ENCODE results near the gene ST3GAL3.

ST3GAL3 gene

DNA sequence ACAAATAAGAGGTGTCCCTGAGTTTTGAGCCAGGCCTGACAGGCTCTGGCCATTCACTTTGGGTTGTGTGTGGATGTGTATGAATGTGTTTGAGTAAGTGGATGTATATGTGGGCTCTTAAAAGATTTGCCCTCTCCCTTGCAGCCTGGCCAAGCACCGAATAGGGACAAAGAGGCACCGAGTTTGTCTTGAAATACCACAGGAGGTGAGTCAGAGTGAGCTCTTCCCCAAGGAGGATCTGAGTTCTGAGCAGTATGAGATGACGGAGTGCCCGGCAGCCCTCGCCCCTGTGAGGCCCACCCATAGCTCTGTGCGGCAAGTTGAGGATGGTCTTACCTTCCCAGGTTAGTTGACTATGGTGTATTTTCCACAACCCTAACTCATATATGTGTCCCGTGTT is 38.4 kb upstream of the ST3GAL3 start:
- H2AK5ac ChIP-seq (ENCODE audit: low read length), result no peak overlapping the region

DNA sequence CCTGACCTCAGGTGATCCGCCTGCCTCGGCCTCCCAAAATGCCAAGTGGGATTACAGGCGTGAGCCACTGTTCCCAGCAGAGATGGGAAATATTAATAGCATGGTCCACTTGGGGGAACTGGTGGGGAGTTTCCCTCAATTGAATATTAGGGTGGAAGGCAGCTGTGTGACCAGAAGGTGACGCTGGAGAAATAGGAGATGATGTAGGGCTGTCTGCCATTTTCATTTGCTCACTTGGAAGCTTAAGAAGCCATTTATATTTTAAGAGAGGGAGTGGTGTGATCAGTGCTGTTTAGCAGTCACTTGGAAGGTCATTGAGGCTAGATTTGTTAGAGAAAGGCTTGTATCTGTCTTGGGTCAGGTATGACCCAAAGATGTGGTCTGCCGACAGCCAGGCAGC is 37.5 kb upstream of the ST3GAL3 start:
- H3K56ac ChIP-seq (ENCODE audit: low read length), result no peak overlapping the region
- H3K9ac ChIP-seq (ENCODE audit: low read length), result no peak overlapping the region
- no peak overlapping the region for H2BK15ac ChIP-seq (replicated peaks; ENCODE audit: low read depth)
- no peaks in the 10 kb centered on the region for H3K4me1 ChIP-seq (ENCODE audit: control insufficient read depth, low read depth, low read length)
- no peak overlapping the region for H2AK5ac ChIP-seq (ENCODE audit: low read length)
- no peak overlapping the region for H3K4ac ChIP-seq (ENCODE audit: low read depth, low read length)
- H4K5ac ChIP-seq (ENCODE audit: low read length), result no peak overlapping the region
- H3K27me3 ChIP-seq (ENCODE audit: insufficient read depth, low read length, poor library complexity), result no peaks in the 10 kb centered on the region
- no peak for DNase-seq
- H3K18ac ChIP-seq (ENCODE audit: low read length), result no peak overlapping the region
- H3K36me3 ChIP-seq (ENCODE audit: control insufficient read depth, insufficient read depth, low read length), result peaks cover 36% of the 10 kb centered on the region
- no peak overlapping the region for H3K23ac ChIP-seq (ENCODE audit: low read length)
- no peak overlapping the region for H4K8ac ChIP-seq (ENCODE audit: low read depth, low read length)
- H3K4me2 ChIP-seq (ENCODE audit: low read length), result no peak overlapping the region
- no peak overlapping the region for H2BK5ac ChIP-seq (ENCODE audit: low read length)
- H3K79me2 ChIP-seq (ENCODE audit: control insufficient read depth, insufficient read depth, low read length), result no peaks in the 10 kb centered on the region
- H3K27ac ChIP-seq (ENCODE audit: low read depth, low read length), result no peak overlapping the region
- no peak overlapping the region for H2BK120ac ChIP-seq (ENCODE audit: low read depth, low read length)
- H3K79me1 ChIP-seq (ENCODE audit: low read length), result peaks cover 2% of the 10 kb centered on the region
- no CpG with 5 or more reads among the region's 5 CpGs for WGBS (ENCODE audit: extremely low coverage, insufficient coverage, low lambda C conversion rate)
- no peak overlapping the region for H3K4me3 ChIP-seq (ENCODE audit: low read length)

More for the DNA sequence above, 38.4 kb upstream of the ST3GAL3 start:
- no CpG with 5 or more reads among the region's 7 CpGs for WGBS (ENCODE audit: extremely low coverage, insufficient coverage, low lambda C conversion rate)
- no peak overlapping the region for H3K4me3 ChIP-seq (ENCODE audit: low read length)
- no peak overlapping the region for H2BK5ac ChIP-seq (ENCODE audit: low read length)
- H3K23ac ChIP-seq (ENCODE audit: low read length), result no peak overlapping the region
- H3K27ac ChIP-seq (ENCODE audit: low read depth, low read length), result no peak overlapping the region
- H3K56ac ChIP-seq (ENCODE audit: low read length), result no peak overlapping the region
- no peak overlapping the region for H4K8ac ChIP-seq (ENCODE audit: low read depth, low read length)
- no peak overlapping the region for H2BK120ac ChIP-seq (ENCODE audit: low read depth, low read length)
- H3K9ac ChIP-seq (ENCODE audit: low read length), result no peak overlapping the region
- H3K4me1 ChIP-seq (ENCODE audit: control insufficient read depth, low read depth, low read length), result no peaks in the 10 kb centered on the region
- H3K18ac ChIP-seq (ENCODE audit: low read length), result no peak overlapping the region
- no peaks in the 10 kb centered on the region for H3K27me3 ChIP-seq (ENCODE audit: insufficient read depth, low read length, poor library complexity)
- no peak overlapping the region for H3K4ac ChIP-seq (ENCODE audit: low read depth, low read length)
- peaks cover 2% of the 10 kb centered on the region for H3K79me1 ChIP-seq (ENCODE audit: low read length)
- no peak overlapping the region for H4K5ac ChIP-seq (ENCODE audit: low read length)
- no peak for DNase-seq
- H3K4me2 ChIP-seq (ENCODE audit: low read length), result no peak overlapping the region
- peaks cover 36% of the 10 kb centered on the region for H3K36me3 ChIP-seq (ENCODE audit: control insufficient read depth, insufficient read depth, low read length)
- no peaks in the 10 kb centered on the region for H3K79me2 ChIP-seq (ENCODE audit: control insufficient read depth, insufficient read depth, low read length)
- no peak overlapping the region for H2BK15ac ChIP-seq (replicated peaks; ENCODE audit: low read depth)

- Histone ChIP-seq H4K5ac (ENCODE audit: low read length) (no peak overlapping the region), H3K23ac (ENCODE audit: low read length) (no peak overlapping the region), H3K56ac (ENCODE audit: low read length) (no peak overlapping the region), H3K4ac (ENCODE audit: low read depth, low read length) (no peak overlapping the region), H3K4me3 (ENCODE audit: low read length) (no peak overlapping the region), H2BK15ac (replicated peaks; ENCODE audit: low read depth) (no peak overlapping the region), H2BK5ac (ENCODE audit: low read length) (no peak overlapping the region), H2AK5ac (ENCODE audit: low read length) (no peak overlapping the region), H3K79me1 (ENCODE audit: low read length) (peaks cover 5% of the 10 kb centered on the region), H3K27me3 (ENCODE audit: insufficient read depth, low read length, poor library complexity) (no peaks in the 10 kb centered on the region), H3K4me2 (ENCODE audit: low read length) (no peak overlapping the region), H3K36me3 (ENCODE audit: control insufficient read depth, insufficient read depth, low read length) (peaks cover 34% of the 10 kb centered on the region), H3K27ac (ENCODE audit: low read depth, low read length) (no peak overlapping the region), H3K9ac (ENCODE audit: low read length) (no peak overlapping the region), H4K8ac (ENCODE audit: low read depth, low read length) (no peak overlapping the region), H2BK120ac (ENCODE audit: low read depth, low read length) (no peak overlapping the region), H3K79me2 (ENCODE audit: control insufficient read depth, insufficient read depth, low read length) (no peaks in the 10 kb centered on the region), H3K4me1 (ENCODE audit: control insufficient read depth, low read depth, low read length) (no peaks in the 10 kb centered on the region), H3K18ac (ENCODE audit: low read length) (no peak overlapping the region)
- DNase-seq, result no peak
- no CpG with 5 or more reads among the region's 2 CpGs for WGBS (ENCODE audit: extremely low coverage, insufficient coverage, low lambda C conversion rate)
Observed at GRCh38 chr1:43671193-43671592, 36.1 kb upstream of the ST3GAL3 start.

DNA sequence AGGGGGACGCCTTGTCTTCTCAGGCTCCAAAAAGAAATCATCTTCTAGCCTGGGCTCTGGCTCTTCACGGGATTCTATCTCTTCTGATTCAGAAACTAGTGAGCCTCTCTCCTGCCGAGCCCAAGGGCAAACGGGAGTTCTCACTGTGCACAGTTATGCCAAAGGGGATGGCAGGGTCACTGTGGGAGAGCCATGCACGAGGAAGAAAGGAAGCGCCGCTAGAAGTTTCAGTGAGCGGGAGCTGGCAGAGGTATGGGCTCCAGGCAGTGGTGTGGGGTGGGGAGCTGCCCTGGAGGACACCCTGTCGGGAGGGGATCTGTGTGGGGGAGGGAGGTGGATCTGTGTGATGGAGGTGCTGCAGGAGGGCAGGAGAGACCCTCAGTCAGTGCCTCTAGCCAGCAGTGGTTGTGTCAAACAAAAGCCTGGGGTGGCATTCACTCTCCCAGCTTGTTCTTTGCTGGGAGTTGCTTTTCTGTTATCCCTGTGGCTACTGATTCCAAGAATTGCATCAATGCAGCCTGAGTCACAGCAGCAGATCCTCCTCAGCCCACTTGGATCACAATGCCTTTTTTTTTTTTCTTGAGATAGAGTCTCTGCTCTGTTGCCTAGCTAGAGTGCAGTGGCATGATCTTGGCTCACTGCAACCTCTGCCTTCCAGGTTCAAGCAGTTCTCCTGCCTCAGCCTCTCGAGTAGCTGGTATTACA is 35.6 kb upstream of the ST3GAL3 start:
- no peak overlapping the region for H3K4me3 ChIP-seq (ENCODE audit: low read length)
- no peak overlapping the region for H3K9ac ChIP-seq (ENCODE audit: low read length)
- peaks cover 5% of the 10 kb centered on the region for H3K79me1 ChIP-seq (ENCODE audit: low read length)
- no peaks in the 10 kb centered on the region for H3K79me2 ChIP-seq (ENCODE audit: control insufficient read depth, insufficient read depth, low read length)
- DNase-seq, result no peak
- peaks cover 29% of the 10 kb centered on the region for H3K36me3 ChIP-seq (ENCODE audit: control insufficient read depth, insufficient read depth, low read length)
- no peak overlapping the region for H3K4me2 ChIP-seq (ENCODE audit: low read length)
- no peaks in the 10 kb centered on the region for H3K27me3 ChIP-seq (ENCODE audit: insufficient read depth, low read length, poor library complexity)
- no peak overlapping the region for H3K27ac ChIP-seq (ENCODE audit: low read depth, low read length)
- H3K23ac ChIP-seq (ENCODE audit: low read length), result no peak overlapping the region
- no peak overlapping the region for H2BK120ac ChIP-seq (ENCODE audit: low read depth, low read length)
- H2BK15ac ChIP-seq (replicated peaks; ENCODE audit: low read depth), result no peak overlapping the region
- H3K4me1 ChIP-seq (ENCODE audit: control insufficient read depth, low read depth, low read length), result no peaks in the 10 kb centered on the region
- H3K56ac ChIP-seq (ENCODE audit: low read length), result no peak overlapping the region
- WGBS (ENCODE audit: extremely low coverage, insufficient coverage, low lambda C conversion rate), result no CpG with 5 or more reads among the region's 10 CpGs
- H3K4ac ChIP-seq (ENCODE audit: low read depth, low read length), result no peak overlapping the region
- no peak overlapping the region for H2BK5ac ChIP-seq (ENCODE audit: low read length)
- H2AK5ac ChIP-seq (ENCODE audit: low read length), result no peak overlapping the region
- no peak overlapping the region for H4K8ac ChIP-seq (ENCODE audit: low read depth, low read length)
- H3K18ac ChIP-seq (ENCODE audit: low read length), result no peak overlapping the region
- H4K5ac ChIP-seq (ENCODE audit: low read length), result no peak overlapping the region

DNA sequence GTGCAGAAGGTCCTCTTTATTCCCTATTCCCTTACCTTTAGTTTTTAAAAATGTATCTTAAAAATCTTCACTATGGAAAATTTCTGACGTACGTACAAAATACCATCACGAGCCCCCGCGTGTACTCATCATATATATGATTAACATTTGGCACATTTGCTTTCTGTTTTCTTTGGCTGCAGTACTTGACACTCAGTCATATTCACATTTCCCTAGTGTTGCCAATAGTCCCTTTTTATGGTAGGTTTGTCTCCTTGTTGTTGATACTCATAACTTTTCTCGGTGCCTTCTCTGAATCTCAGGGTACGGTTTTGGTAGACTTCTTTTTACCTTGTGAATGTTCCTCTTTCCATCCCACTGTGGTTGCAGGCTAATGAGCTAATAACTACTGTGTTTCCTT is 34.1 kb upstream of the ST3GAL3 start:
- Histone ChIP-seq H3K4me1 (ENCODE audit: control insufficient read depth, low read depth, low read length) (no peaks in the 10 kb centered on the region), H2BK120ac (ENCODE audit: low read depth, low read length) (no peak overlapping the region), H2AK5ac (ENCODE audit: low read length) (no peak overlapping the region), H3K27me3 (ENCODE audit: insufficient read depth, low read length, poor library complexity) (no peaks in the 10 kb centered on the region), H3K9ac (ENCODE audit: low read length) (no peak overlapping the region), H3K56ac (ENCODE audit: low read length) (no peak overlapping the region), H3K23ac (ENCODE audit: low read length) (no peak overlapping the region), H2BK15ac (replicated peaks; ENCODE audit: low read depth) (no peak overlapping the region), H3K27ac (ENCODE audit: low read depth, low read length) (no peak overlapping the region), H3K79me1 (ENCODE audit: low read length) (peaks cover 3% of the 10 kb centered on the region), H3K79me2 (ENCODE audit: control insufficient read depth, insufficient read depth, low read length) (no peaks in the 10 kb centered on the region), H4K8ac (ENCODE audit: low read depth, low read length) (no peak overlapping the region), H3K4me3 (ENCODE audit: low read length) (no peak overlapping the region), H3K36me3 (ENCODE audit: control insufficient read depth, insufficient read depth, low read length) (peaks cover 22% of the 10 kb centered on the region), H4K5ac (ENCODE audit: low read length) (no peak overlapping the region), H3K4me2 (ENCODE audit: low read length) (no peak overlapping the region), H2BK5ac (ENCODE audit: low read length) (no peak overlapping the region), H3K18ac (ENCODE audit: low read length) (no peak overlapping the region), H3K4ac (ENCODE audit: low read depth, low read length) (no peak overlapping the region)
- WGBS (ENCODE audit: extremely low coverage, insufficient coverage, low lambda C conversion rate), result no CpG with 5 or more reads among the region's 7 CpGs
- no peak for DNase-seq

DNA sequence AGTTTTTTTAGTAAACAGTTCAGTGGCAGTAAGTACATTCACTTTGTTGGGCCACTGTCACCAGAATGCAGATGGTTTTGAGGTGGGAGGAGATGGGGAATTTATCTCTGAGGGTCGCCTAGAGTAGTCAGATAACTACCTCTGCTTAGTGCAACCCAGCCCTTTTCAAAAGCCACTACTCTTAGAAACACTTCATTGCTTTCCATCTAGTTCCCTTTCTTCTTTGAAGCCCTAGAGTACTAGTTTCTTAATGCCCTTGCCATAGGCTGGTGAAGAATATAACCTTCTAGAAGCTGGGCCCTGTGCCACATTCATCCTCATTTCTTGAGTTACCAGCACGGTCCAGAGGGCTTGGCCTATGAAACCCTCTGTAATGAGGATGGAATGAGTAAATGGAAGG is 28.4 kb upstream of the ST3GAL3 start:
- peaks cover 6% of the 10 kb centered on the region for H3K36me3 ChIP-seq (ENCODE audit: control insufficient read depth, insufficient read depth, low read length)
- H4K5ac ChIP-seq (ENCODE audit: low read length), result no peak overlapping the region
- H3K4me1 ChIP-seq (ENCODE audit: control insufficient read depth, low read depth, low read length), result no peaks in the 10 kb centered on the region
- H2BK120ac ChIP-seq (ENCODE audit: low read depth, low read length), result no peak overlapping the region
- H2BK5ac ChIP-seq (ENCODE audit: low read length), result no peak overlapping the region
- no peak for DNase-seq
- no peak overlapping the region for H3K56ac ChIP-seq (ENCODE audit: low read length)
- no peak overlapping the region for H4K8ac ChIP-seq (ENCODE audit: low read depth, low read length)
- no peak overlapping the region for H3K4me2 ChIP-seq (ENCODE audit: low read length)
- no peak overlapping the region for H3K4ac ChIP-seq (ENCODE audit: low read depth, low read length)
- peaks cover 3% of the 10 kb centered on the region for H3K79me1 ChIP-seq (ENCODE audit: low read length)
- no peak overlapping the region for H3K9ac ChIP-seq (ENCODE audit: low read length)
- WGBS (ENCODE audit: extremely low coverage, insufficient coverage, low lambda C conversion rate), result no CpG with 5 or more reads among the region's 2 CpGs
- no peaks in the 10 kb centered on the region for H3K27me3 ChIP-seq (ENCODE audit: insufficient read depth, low read length, poor library complexity)
- H3K4me3 ChIP-seq (ENCODE audit: low read length), result no peak overlapping the region
- no peak overlapping the region for H3K23ac ChIP-seq (ENCODE audit: low read length)
- no peak overlapping the region for H3K27ac ChIP-seq (ENCODE audit: low read depth, low read length)
- H2BK15ac ChIP-seq (replicated peaks; ENCODE audit: low read depth), result no peak overlapping the region
- no peaks in the 10 kb centered on the region for H3K79me2 ChIP-seq (ENCODE audit: control insufficient read depth, insufficient read depth, low read length)
- no peak overlapping the region for H2AK5ac ChIP-seq (ENCODE audit: low read length)
- H3K18ac ChIP-seq (ENCODE audit: low read length), result no peak overlapping the region
